ENCODE data around the gene KCNJ9. TPM values are rescaled to one million over a fixed set of nuclear protein-coding genes. Genes with fewer than 3 reads are reported as not detected.

KCNJ9 gene
- total RNA-seq, 2 donors from 2014 or later, result 0.11 to 0.30 TPM

DNA sequence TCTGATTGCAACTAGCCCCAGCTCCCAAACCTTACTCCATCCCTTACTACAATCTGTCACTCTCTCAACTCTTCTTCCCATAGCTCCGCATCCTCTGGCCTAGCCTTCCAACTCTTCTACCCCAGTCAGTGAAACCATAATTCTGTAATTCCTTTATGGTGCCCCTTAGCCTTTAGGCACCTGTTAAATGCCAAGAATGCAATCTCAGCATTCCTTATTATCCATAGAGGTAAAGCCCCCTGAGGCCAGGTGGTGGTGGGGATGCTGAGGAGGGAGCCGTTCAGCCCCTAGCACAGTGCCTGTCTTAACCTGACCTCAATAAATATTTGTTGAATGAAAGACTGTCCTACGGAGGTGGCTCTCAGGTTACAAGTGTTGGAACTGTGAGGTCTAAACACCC, 48.2 kb downstream of the KCNJ9 start:
- H3K27ac ChIP-seq, result no peak overlapping the region
- no peaks in the 10 kb centered on the region for H3K4me1 ChIP-seq
- H3K9ac ChIP-seq (ENCODE audit: low read depth in 2 of 2, low read length in 2 of 2), result no peak overlapping the region
- TF ChIP-seq, protein P1, sequence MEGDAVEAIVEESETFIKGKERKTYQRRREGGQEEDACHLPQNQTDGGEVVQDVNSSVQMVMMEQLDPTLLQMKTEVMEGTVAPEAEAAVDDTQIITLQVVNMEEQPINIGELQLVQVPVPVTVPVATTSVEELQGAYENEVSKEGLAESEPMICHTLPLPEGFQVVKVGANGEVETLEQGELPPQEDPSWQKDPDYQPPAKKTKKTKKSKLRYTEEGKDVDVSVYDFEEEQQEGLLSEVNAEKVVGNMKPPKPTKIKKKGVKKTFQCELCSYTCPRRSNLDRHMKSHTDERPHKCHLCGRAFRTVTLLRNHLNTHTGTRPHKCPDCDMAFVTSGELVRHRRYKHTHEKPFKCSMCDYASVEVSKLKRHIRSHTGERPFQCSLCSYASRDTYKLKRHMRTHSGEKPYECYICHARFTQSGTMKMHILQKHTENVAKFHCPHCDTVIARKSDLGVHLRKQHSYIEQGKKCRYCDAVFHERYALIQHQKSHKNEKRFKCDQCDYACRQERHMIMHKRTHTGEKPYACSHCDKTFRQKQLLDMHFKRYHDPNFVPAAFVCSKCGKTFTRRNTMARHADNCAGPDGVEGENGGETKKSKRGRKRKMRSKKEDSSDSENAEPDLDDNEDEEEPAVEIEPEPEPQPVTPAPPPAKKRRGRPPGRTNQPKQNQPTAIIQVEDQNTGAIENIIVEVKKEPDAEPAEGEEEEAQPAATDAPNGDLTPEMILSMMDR (IDR thresholded peaks at IDR 0.05), result no peak
- no peaks in the 10 kb centered on the region for H3K9me3 ChIP-seq
- no peaks in the 10 kb centered on the region for H3K36me3 ChIP-seq
- H3K4me3 ChIP-seq, result no peak overlapping the region
- intact Hi-C loops (cut with DNase I), result no loop called here
- DNase-seq, result no peak
- no peaks in the 10 kb centered on the region for H3K27me3 ChIP-seq

DNA sequence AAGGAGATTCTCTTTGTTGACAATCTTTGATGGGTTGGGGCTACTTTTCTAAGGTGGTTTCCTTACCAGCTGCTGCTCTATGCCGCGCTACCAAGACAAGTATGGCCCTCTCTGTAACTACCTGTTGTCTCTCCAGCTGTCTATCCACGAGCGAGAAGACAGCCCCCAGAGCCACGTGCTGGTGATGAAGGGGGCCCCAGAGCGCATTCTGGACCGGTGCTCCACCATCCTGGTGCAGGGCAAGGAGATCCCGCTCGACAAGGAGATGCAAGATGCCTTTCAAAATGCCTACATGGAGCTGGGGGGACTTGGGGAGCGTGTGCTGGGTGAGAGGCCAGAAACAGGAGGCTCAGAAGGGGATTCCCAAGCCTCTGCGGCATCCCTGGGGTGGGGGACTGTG, 48.6 kb downstream of the KCNJ9 start:
- H3K27ac ChIP-seq, result no peak overlapping the region
- DNase-seq, result no peak
- H3K27me3 ChIP-seq, result no peaks in the 10 kb centered on the region
- no peaks in the 10 kb centered on the region for H3K4me1 ChIP-seq
- no peak overlapping the region for H3K4me3 ChIP-seq
- TF ChIP-seq, protein P1 (IDR thresholded peaks at IDR 0.05), result no peak
- H3K36me3 ChIP-seq, result no peaks in the 10 kb centered on the region
- intact Hi-C loops (cut with DNase I), result no loop called here
- no peak overlapping the region for H3K9ac ChIP-seq (ENCODE audit: low read depth in 2 of 2, low read length in 2 of 2)
- H3K9me3 ChIP-seq, result no peaks in the 10 kb centered on the region

DNA sequence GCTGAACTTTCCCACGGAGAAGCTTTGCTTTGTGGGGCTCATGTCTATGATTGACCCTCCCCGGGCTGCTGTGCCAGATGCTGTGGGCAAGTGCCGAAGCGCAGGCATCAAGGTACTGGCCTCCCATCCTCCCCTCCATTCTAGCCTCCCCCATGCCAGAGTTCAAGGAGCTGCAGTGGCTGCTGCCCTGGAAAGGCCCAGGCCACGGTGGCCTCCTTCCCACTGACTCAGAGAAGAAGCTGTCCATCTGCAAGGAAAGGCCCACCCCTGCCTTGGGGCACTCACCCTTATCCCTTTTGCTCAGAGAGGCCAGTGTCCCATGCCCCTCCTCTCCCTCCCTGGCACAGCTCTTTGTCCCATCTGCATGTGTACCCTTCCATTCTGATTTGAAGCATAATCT, 49.1 kb downstream of the KCNJ9 start:
- Histone ChIP-seq H3K4me3 (no peak overlapping the region), H3K27me3 (no peaks in the 10 kb centered on the region), H3K27ac (no peak overlapping the region), H3K9me3 (no peaks in the 10 kb centered on the region), H3K36me3 (no peaks in the 10 kb centered on the region), H3K9ac (ENCODE audit: low read depth in 2 of 2, low read length in 2 of 2) (no peak overlapping the region), H3K4me1 (no peaks in the 10 kb centered on the region)
- DNase-seq, result no peak
- intact Hi-C loops (cut with DNase I), result no loop called here
- TF ChIP-seq, protein P1 (IDR thresholded peaks at IDR 0.05), result no peak

DNA sequence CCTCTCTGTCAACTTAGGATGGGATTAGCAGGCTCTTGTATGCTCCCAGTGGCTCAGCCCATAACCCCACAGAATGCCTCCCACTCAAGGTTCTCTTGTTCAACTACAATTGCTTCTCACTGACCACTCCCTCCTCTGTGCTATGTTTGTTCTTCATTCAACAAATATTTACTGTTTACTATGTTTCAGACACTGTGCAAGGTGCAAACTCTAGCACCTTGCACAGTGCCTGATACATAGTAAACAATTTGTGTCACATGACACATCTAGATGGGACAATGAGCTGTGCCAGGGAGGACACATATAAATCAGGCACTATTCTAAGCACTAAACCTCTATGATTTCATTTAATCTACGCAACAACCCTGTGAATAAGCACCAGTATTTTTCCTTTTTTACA, 49.6 kb downstream of the KCNJ9 start:
- no peak overlapping the region for H3K27ac ChIP-seq
- TF ChIP-seq, protein P1 (IDR thresholded peaks at IDR 0.05), result no peak
- no peak overlapping the region for H3K4me3 ChIP-seq
- H3K4me1 ChIP-seq, result no peaks in the 10 kb centered on the region
- H3K9ac ChIP-seq (ENCODE audit: low read depth in 2 of 2, low read length in 2 of 2), result no peak overlapping the region
- DNase-seq, result no peak
- H3K36me3 ChIP-seq, result no peaks in the 10 kb centered on the region
- H3K27me3 ChIP-seq, result no peaks in the 10 kb centered on the region
- H3K9me3 ChIP-seq, result no peaks in the 10 kb centered on the region
- intact Hi-C loops (cut with DNase I), result no loop called here

DNA sequence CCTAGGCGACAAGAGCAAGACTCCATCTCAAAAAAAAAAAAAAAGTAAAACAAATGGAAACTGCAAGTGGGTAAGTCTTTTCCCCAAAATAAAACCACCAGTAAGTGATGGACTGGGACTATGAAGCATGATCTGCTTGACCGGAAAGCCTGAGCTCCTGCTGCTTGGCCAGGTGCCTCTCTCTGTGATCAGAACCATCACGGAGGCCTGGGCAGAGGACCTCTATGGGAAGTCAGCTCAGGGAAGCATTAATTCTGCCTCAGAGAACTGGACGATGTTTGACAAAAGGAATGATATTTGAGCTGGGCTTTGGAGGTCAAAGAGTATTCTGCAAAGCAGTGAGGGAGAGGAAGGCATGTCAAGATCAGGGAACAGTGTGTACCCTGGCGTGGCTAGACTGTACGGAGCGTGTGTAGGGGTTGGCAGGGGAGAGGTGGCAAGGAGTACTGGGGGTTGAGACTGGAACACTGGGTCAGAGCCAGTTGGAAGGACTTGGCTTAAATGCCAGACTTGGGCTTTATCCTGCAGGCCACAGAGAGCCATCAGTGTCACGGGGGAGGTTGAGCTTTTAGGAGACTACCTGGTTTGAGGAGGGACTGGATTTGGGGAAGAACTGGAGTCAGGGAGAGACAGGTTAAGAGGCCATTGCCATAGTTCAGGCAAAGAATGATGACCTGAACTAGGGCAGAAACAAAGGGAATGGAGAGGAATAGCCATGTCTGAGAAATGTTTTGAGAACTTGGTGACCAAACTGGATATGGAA, 50.6 kb downstream of the KCNJ9 start:
- Histone ChIP-seq H3K36me3 (no peaks in the 10 kb centered on the region), H3K9me3 (no peaks in the 10 kb centered on the region), H3K9ac (ENCODE audit: low read depth in 2 of 2, low read length in 2 of 2) (no peak overlapping the region), H3K4me1 (no peaks in the 10 kb centered on the region), H3K27me3 (no peaks in the 10 kb centered on the region), H3K27ac (no peak overlapping the region), H3K4me3 (no peak overlapping the region)
- TF ChIP-seq, protein P1 (IDR thresholded peaks at IDR 0.05), result no peak
- intact Hi-C loops (cut with DNase I), result no loop called here
- DNase-seq, result no peak

Measured in colonic mucosa (tissue), 4 donors.